ENCODE results near the gene GDF15. TPM values are rescaled to one million over a fixed set of nuclear protein-coding genes. Genes with fewer than 3 reads are reported as not detected.
"Not testable (repeated sequence)": the region's sequence is repeated elsewhere in the genome, so short reads cannot be mapped to it uniquely, and the experiment has no call there.

GDF15 gene
- total RNA-seq, 2 experiments from 2014 or later = not detected

- CTCF ChIA-PET = interaction anchor here (0.5 to 6.8 kb wide), 32 partner anchors 9 to 456 kb away, joined by 3 to 107 read pairs (median 4); partner anchors contain the start of genes CCDC124, PDE4C, PGPEP1 and RAB3A
- POLR2A ChIA-PET = interaction anchor here (0.6 to 1.3 kb wide), 2 partner anchors 12 to 31 kb away, joined by 3 to 5 read pairs; partner anchors contain the start of gene SSBP4
Observed at GRCh38 chr19:18388100-18388959, 2.4 kb downstream of the GDF15 start.

GRCh38 chr19:18388960-18389725, 3.2 kb downstream of the GDF15 start:
- POLR2A ChIA-PET = interaction anchor here (1.3 kb wide), 1 partner anchor 30 kb away, joined by 3 read pairs; the partner anchor contains the start of gene SSBP4
- CTCF ChIA-PET = interaction anchor here (0.6 to 6.8 kb wide), 17 partner anchors 12 to 456 kb away, joined by 3 to 107 read pairs (median 5); partner anchors contain the start of genes CCDC124, PDE4C, PGPEP1 and RAB3A

GRCh38 chr19:18389726-18390064, 3.7 kb downstream of the GDF15 start:
- CTCF ChIA-PET = interaction anchor here (0.9 to 6.8 kb wide), 5 partner anchors 16 to 138 kb away, joined by 3 to 107 read pairs (median 7); partner anchors contain the start of gene SSBP4

GRCh38 chr19:18390065-18390907, 4.3 kb downstream of the GDF15 start:
- POLR2A ChIA-PET = interaction anchor here (0.6 kb wide), 1 partner anchor 26 kb away, joined by 3 read pairs; no protein-coding TSS in a partner anchor
- CTCF ChIA-PET = interaction anchor here (0.8 to 6.8 kb wide), 7 partner anchors 23 to 138 kb away, joined by 3 to 107 read pairs (median 3); partner anchors contain the start of gene SSBP4

More at GRCh38 chr19:18389726-18390064, 3.7 kb downstream of the GDF15 start:
- POLR2A ChIA-PET = no interaction called here

GRCh38 chr19:18391509-18392075, 5.6 kb downstream of the GDF15 start:
- POLR2A ChIA-PET = no interaction called here
- CTCF ChIA-PET = interaction anchor here (1.2 to 6.8 kb wide), 2 partner anchors 22 to 29 kb away, joined by 3 to 107 read pairs; no protein-coding TSS in a partner anchor

- ChIA-PET POLR2A (no interaction called here), CTCF (no interaction called here)
Observed at GRCh38 chr19:18392417-18392816, 6.5 kb downstream of the GDF15 start.

- POLR2A ChIA-PET = interaction anchor here (0.7 kb wide), 1 partner anchor 167 kb away, joined by 3 read pairs; no protein-coding TSS in a partner anchor
- CTCF ChIA-PET = no interaction called here
Observed at GRCh38 chr19:18392926-18393325, 7.0 kb downstream of the GDF15 start.

GRCh38 chr19:18393836-18394235, 7.9 kb downstream of the GDF15 start:
- ChIA-PET CTCF (no interaction called here), POLR2A (no interaction called here)

GRCh38 chr19:18396471-18397241, 10.7 kb downstream of the GDF15 start:
- POLR2A ChIA-PET = no interaction called here

GRCh38 chr19:18397242-18398202, 11.6 kb downstream of the GDF15 start, which contains the start of gene LRRC25:
Gene LRRC25, minus strand, starts transcription at chr19:18397622. Its CDS starts 659 bp downstream, at chr19:18396963.
- CTCF ChIA-PET = interaction anchor here (0.5 to 2.5 kb wide), 6 partner anchors 9 to 205 kb away, joined by 3 to 9 read pairs (median 3); partner anchors contain the start of gene GDF15
- POLR2A ChIA-PET = no interaction called here

More at GRCh38 chr19:18396471-18397241, 10.7 kb downstream of the GDF15 start:
- CTCF ChIA-PET = interaction anchor here (0.5 to 2.5 kb wide), 5 partner anchors 9 to 440 kb away, joined by 3 to 9 read pairs (median 3); no protein-coding TSS in a partner anchor

GRCh38 chr19:18399008-18399407, 13.1 kb downstream of the GDF15 start:
- ChIA-PET POLR2A (no interaction called here), CTCF (interaction anchor here (1.0 kb wide), 1 partner anchor 11 kb away, joined by 4 read pairs; no protein-coding TSS in a partner anchor)

- ChIA-PET POLR2A (no interaction called here), CTCF (interaction anchor here (1.5 kb wide), 1 partner anchor 9 kb away, joined by 4 read pairs; no protein-coding TSS in a partner anchor)
Observed at GRCh38 chr19:18401580-18402112, 15.7 kb downstream of the GDF15 start.

GRCh38 chr19:18402455-18403248, 16.7 kb downstream of the GDF15 start:
- CTCF ChIA-PET = interaction anchor here (1.5 kb wide), 1 partner anchor 8 kb away, joined by 4 read pairs; no protein-coding TSS in a partner anchor
- POLR2A ChIA-PET = not testable (repeated sequence)

GRCh38 chr19:18405754-18406153, 19.8 kb downstream of the GDF15 start:
- CTCF ChIA-PET = interaction anchor here (0.8 to 1.4 kb wide), 4 partner anchors 17 to 154 kb away, joined by 3 to 7 read pairs (median 4); partner anchors contain the start of gene GDF15
- POLR2A ChIA-PET = interaction anchor here (0.5 kb wide), 1 partner anchor 911 kb away, joined by 3 read pairs; no protein-coding TSS in a partner anchor

GRCh38 chr19:18406749-18407148, 20.8 kb downstream of the GDF15 start:
- ChIA-PET CTCF (interaction anchor here (1.4 kb wide), 1 partner anchor 18 kb away, joined by 7 read pairs; no protein-coding TSS in a partner anchor), POLR2A (no interaction called here)
